Posterior vena cava (tissue), 2 donors: Measurements from ENCODE around the gene CSF1. TPM values are rescaled to one million over a fixed set of nuclear protein-coding genes. Genes with fewer than 3 reads are reported as not detected.
"Not testable (repeated sequence)": the region's sequence is repeated elsewhere in the genome, so short reads cannot be mapped to it uniquely, and the experiment has no call there.

Source experiments
- DNase-seq: peaks from one replicate; pipeline ENCODE4 v3.0.0-alpha.2; 2020; ENCODE audit warnings: low spot score
- intact Hi-C, 2 donors: fragments of 100-400 bp; cut with DNase I; formaldehyde crosslinking; loops; one replicate each; pipeline versions ENCODE4 v1.14.1 to v1.14.2; 2022 to 2023
- total RNA-seq, 2 donors: library from RNA; stranded (reverse); fragmentation: NEBNext Ultra II Directional; extraction: Animal tissue kit (Norgen Biotek cat#: 25700); gene quantifications; one replicate each; pipeline ENCODE4 v1.2.1, GENCODE V29; 2021
- donor health status: DM: yes; HTN: yes; CAD: no.
- donor health status: DM: yes; HTN: yes; CAD: no.

CSF1 gene
- total RNA-seq, 2 donors from 2014 or later: 64.1 to 68.7 TPM

DNA sequence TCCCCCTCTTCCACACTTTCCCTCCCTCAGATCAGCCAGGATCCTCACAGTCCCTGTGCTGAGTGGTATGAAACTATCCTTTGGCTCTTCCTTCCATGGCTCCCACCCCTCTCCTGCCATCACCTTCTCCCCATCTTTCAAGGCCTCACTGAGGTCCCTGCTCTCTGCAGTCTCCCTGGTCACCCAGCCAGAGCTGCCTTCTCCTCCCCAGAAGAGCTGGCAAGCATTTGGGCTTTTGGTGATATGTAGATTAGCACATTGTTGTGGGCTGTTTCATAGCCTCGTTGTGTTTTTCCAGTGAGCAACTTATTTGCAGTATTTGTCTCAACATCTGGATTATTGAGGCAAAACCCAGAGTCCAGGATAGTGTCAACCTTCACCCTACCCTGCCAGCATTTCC, 2.2 kb downstream of the CSF1 start:
- intact Hi-C loops: loop anchor here in 1 of 2 donors (10.0 kb wide), 1 partner anchor 118 kb away; no protein-coding TSS in a partner anchor
- DNase-seq: no peak

DNA sequence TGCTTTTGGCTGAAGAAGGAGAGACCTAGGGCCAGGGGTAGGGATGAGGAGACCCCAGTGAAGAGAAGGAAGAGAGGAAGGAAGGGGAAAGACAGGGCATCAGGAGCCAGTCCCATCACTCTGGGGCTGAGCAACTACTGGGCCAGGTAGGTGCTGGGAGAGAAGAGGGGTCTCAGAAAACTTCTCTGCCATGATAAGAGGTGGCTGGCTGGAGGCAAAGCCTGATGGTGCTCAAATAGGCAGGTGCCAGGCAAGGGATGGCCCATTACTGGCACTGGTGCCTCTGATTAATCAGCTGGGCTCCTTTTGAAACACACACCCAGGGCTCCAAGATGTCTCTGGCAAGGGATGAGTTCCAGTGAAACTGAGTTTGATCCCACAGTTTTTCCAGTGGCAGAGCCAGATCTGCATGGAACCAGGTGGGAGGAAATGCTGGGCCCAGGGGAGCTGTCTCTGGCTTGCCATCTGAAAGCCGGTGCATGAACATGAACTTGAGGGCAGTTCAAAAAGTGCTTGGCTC, 2.8 kb downstream of the CSF1 start:
- intact Hi-C loops: loop anchor here in 1 of 2 donors (10.0 kb wide), 1 partner anchor 119 kb away; no protein-coding TSS in a partner anchor

GRCh38 chr1:109914587-109915240, 4.1 kb downstream of the CSF1 start:
- intact Hi-C loops: loop anchor here in 1 of 2 donors (10.0 kb wide), 1 partner anchor 120 kb away; no protein-coding TSS in a partner anchor

More for the DNA sequence above, 2.8 kb downstream of the CSF1 start:
- no peak for DNase-seq

GRCh38 chr1:109917051-109917767, 6.6 kb downstream of the CSF1 start:
- intact Hi-C loops: loop anchor here in 1 of 2 donors (10.0 kb wide), 1 partner anchor 122 kb away; no protein-coding TSS in a partner anchor
- no peak for DNase-seq

More at GRCh38 chr1:109914587-109915240, 4.1 kb downstream of the CSF1 start:
- DNase-seq: peak; percentile 90

- intact Hi-C loops: loop anchor here in 1 of 2 donors (10.0 kb wide), 1 partner anchor 123 kb away; no protein-coding TSS in a partner anchor
- DNase-seq: no peak
These were observed 7.3 kb downstream of the CSF1 start for GRCh38 chr1:109917768-109918606.

DNA sequence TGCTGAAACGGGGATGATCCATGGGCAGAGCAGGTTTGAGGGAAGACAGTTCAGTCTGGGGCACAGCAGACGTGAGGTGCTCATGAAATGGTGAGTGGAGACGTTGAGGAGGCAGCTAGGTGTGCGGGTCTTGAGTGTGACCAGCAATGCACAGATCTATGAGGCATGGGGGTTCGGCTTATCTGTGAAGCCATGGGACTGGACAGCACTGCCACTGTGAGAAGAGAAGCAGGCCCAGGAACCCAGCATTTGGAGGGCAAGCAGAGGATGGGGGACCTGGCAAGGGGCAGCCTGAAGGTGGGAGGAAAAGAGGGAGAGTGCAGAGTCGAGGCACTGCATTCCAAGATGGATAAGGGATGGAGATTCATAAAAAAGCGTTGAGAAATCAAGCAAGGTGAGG, 8.0 kb downstream of the CSF1 start:
- DNase-seq: no peak
- intact Hi-C loops: loop anchor here in 1 of 2 donors (10.0 kb wide), 1 partner anchor 124 kb away; no protein-coding TSS in a partner anchor

- intact Hi-C loops: loop anchor here in 1 of 2 donors (10.0 kb wide), 1 partner anchor 125 kb away; no protein-coding TSS in a partner anchor
These were observed 8.7 kb downstream of the CSF1 start for GRCh38 chr1:109919303-109919702.

DNA sequence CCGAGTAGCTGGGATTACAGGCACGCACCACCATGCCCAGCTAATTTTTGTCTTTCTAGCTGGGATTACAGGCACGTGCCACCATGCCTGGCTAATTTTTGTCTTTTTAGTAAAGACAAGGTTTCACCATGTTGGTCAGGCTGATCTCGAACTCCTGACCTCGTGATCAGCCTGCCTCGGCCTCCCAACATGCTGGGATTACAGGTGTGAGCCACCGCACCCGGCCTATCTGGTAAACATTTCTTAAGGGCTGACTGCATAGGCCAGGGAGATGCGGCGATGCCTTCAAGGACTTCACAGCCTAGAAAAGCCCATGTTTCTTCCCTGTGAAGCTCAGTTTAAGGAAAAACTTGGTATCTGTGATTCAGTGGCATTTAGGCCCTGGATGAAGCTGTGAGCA, 9.7 kb downstream of the CSF1 start:
- not testable (repeated sequence) for DNase-seq
- intact Hi-C loops: loop anchor here in 1 of 2 donors (5.0 kb wide), 1 partner anchor 57 kb away; no protein-coding TSS in a partner anchor

More at GRCh38 chr1:109919303-109919702, 8.7 kb downstream of the CSF1 start:
- DNase-seq: no peak

GRCh38 chr1:109922326-109922725, 11.7 kb downstream of the CSF1 start:
- intact Hi-C loops: loop anchor here in 1 of 2 donors (5.0 kb wide), 1 partner anchor 55 kb away; no protein-coding TSS in a partner anchor
- DNase-seq: no peak

DNA sequence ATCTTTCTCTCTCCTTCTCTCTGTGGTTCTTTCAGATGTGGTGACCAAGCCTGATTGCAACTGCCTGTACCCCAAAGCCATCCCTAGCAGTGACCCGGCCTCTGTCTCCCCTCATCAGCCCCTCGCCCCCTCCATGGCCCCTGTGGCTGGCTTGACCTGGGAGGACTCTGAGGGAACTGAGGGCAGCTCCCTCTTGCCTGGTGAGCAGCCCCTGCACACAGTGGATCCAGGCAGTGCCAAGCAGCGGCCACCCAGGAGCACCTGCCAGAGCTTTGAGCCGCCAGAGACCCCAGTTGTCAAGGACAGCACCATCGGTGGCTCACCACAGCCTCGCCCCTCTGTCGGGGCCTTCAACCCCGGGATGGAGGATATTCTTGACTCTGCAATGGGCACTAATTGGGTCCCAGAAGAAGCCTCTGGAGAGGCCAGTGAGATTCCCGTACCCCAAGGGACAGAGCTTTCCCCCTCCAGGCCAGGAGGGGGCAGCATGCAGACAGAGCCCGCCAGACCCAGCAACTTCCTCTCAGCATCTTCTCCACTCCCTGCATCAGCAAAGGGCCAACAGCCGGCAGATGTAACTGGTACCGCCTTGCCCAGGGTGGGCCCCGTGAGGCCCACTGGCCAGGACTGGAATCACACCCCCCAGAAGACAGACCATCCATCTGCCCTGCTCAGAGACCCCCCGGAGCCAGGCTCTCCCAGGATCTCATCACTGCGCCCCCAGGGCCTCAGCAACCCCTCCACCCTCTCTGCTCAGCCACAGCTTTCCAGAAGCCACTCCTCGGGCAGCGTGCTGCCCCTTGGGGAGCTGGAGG, 12.7 kb downstream of the CSF1 start:
- intact Hi-C loops: loop anchor here in 1 of 2 donors (5.0 kb wide), 1 partner anchor 54 kb away; no protein-coding TSS in a partner anchor
- no peak for DNase-seq

DNA sequence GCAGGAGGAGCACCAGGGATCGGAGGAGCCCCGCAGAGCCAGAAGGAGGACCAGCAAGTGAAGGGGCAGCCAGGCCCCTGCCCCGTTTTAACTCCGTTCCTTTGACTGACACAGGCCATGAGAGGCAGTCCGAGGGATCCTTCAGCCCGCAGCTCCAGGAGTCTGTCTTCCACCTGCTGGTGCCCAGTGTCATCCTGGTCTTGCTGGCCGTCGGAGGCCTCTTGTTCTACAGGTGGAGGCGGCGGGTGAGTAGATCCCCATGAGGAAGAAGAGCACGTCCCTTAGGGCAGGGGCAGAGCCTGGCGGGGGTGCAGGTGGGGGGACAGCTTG, 13.3 kb downstream of the CSF1 start:
- intact Hi-C loops: loop anchor here in 1 of 2 donors (5.0 kb wide), 1 partner anchor 53 kb away; no protein-coding TSS in a partner anchor
- no peak for DNase-seq

GRCh38 chr1:109924316-109924715, 13.7 kb downstream of the CSF1 start:
- intact Hi-C loops: loop anchor here in 1 of 2 donors (5.0 kb wide), 1 partner anchor 53 kb away; no protein-coding TSS in a partner anchor
- no peak for DNase-seq

DNA sequence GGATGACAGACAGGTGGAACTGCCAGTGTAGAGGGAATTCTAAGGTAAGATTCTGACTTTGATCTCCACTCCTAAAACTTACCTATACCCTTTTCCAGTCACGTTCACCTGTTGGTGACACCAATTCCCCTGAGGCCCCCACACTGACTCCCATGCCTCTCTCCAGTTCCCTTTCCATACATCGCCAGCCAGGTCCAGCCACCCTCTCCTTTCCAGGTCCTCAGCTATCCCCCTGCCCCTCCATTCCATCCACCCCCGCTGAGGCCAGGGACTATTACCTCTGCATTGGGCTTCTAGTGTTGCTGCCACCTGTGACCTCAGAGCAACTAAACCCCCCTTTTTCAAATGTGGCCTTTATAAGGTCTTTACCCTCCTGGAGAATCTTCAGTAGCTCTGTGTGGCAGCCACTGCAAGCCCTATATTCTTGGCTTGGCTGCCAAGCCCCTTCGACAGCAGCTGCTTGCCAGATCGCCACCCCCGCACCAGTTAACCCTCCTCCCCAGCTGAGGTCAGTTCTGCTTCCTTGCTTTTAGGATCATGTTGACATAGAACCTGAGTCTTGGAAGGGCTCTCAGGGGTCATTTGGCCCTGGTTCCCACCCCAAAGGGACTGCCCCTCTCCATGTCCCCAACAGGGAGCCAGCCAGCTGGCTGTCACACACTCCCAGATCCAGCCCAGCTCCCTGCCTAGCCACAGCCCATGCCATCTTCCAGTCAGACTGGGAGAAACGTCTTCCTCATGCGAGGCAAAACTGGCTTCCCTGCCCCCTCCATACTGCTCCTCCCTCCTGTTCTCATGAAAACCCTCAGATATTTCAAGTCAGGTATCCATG, 14.7 kb downstream of the CSF1 start:
- intact Hi-C loops: loop anchor here in 1 of 2 donors (5.0 kb wide), 1 partner anchor 57 kb away; the partner anchor contains the start of gene AHCYL1

DNA sequence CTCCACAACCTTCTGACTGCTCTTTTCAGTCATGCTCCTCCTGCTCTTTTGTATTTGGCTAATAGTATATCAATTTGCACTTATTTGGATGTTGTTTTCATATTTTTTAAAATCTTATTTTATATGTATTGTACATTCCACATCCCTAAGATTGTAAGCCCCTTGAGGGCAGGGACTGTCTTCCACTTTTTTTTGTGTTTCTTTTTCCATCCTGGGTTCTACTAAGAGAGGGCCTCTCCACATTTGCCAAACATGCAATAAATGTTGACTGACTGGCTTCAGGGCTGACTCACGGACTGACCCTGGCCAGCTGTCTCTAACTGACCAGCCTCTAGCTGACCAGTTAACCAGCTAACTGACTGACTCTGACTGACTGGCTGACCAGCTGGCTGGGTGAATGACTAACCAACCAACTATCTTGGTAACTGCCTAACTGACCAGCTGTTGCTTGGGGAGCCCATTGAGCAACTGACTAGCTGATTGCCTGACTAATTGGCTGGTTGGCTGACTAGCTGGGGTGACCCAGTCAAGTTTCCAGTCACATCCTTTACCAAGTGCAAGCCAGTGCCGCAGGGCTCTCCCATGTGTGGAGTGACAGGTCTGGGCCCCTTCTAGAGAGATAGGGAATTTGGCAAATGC, 16.1 kb downstream of the CSF1 start:
- no peak for DNase-seq
- intact Hi-C loops: loop anchor here in 1 of 2 donors (5.0 kb wide), 1 partner anchor 56 kb away; the partner anchor contains the start of gene AHCYL1

More for the DNA sequence above, 14.7 kb downstream of the CSF1 start:
- no peak for DNase-seq

DNA sequence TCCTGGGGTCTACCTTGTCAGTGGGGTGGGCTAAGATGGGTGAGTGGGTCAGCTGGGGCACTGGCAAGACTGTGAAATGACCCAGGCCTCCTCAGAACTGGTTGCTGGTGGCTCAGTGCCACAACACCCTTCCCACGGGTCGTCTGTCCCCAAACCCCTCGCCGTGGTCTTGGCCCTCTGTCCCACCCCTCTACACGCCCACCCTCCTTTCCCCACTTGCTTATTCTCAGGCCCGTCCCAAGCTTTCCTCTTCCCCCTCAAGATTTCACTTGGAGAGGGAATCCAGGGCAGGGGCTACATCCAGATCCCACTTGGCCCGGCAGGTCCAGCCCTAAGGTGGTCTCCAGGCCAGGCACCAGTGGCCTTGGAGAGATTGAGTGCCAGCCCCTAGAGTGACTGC, 16.7 kb downstream of the CSF1 start:
- intact Hi-C loops: loop anchor here in 1 of 2 donors (5.0 kb wide), 1 partner anchor 55 kb away; the partner anchor contains the start of gene AHCYL1
- DNase-seq: no peak

- peak; percentile 93 for DNase-seq
- intact Hi-C loops: loop anchor here in 1 of 2 donors (5.0 kb wide), 1 partner anchor 54 kb away; the partner anchor contains the start of gene AHCYL1
These were observed 17.3 kb downstream of the CSF1 start for GRCh38 chr1:109927911-109928321.
